HG02884 (cell line): ENCODE data around the gene SLC38A10.

ENCODE experiments used
- ATAC-seq: cut with Tn5 transposase; IDR thresholded peaks from one replicate; pipeline ENCODE4 v1.9.1; 2021; ENCODE audit warnings: mild to moderate bottlenecking, moderate library complexity; ENCODE audit not compliant: unreplicated experiment

SLC38A10 gene

DNA sequence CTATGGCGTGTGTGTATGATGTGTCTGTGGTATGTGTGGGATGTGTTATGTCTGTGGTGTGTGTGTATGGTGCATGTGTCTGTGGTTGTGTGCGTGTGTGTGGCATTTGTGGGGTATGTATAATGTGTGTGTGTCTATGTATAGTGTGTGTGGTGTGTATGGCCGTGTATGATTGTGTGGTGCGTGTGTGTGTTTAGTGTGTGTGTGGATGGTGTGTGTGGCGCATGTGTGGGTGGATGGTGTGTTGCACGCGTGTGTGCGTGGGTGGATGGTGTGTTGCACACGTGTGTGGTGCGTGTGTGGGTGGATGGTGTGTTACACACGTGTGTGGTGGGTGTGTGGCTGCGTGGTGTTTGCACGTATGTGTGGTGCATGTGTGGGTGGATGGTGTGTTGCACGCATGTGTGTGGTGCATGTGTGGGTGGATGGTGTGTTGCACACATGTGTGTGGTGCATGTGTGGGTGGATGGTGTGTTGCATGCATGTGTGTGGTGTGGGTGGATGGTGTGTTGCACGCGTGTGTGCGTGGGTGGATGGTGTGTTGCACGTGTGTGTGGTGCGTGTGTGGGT, 5.6 kb upstream of the SLC38A10 start:
- no peak for ATAC-seq

DNA sequence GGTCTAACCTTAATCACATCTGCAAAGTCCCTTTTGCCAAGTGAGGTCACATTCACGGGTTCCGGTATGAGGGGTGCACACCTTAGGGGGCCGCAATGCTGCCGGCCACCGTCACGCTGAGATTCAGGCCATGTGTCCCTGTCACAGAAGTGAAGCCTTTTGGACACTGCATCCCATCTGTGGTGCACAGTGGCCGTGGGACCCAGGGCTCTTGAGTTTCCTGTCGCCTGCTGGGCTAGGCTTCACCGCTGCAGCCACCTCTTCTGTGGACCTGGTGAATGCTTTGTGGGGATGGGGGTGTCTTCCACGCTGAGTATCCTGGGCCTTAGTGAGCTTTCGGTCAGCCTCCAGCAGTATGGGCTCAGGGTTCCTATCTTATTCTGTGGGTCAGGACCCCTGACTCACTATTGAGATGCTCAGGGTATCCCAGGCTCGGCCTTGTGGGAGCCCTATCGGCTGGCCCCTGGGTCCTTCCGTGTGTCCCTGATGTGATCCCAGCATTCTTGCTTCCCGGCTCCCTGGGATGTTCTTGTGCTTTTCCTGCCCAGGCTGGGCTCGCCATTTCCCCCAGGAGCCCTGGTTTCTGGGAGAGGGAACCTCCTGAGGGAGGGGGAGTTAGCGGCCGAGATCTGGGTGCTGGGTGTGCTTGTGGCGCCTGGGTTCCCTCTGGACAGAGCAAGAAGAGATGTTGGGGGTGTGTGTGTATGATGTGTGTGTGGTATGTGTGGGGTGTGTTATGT, 4.9 kb upstream of the SLC38A10 start:
- ATAC-seq = no peak

DNA sequence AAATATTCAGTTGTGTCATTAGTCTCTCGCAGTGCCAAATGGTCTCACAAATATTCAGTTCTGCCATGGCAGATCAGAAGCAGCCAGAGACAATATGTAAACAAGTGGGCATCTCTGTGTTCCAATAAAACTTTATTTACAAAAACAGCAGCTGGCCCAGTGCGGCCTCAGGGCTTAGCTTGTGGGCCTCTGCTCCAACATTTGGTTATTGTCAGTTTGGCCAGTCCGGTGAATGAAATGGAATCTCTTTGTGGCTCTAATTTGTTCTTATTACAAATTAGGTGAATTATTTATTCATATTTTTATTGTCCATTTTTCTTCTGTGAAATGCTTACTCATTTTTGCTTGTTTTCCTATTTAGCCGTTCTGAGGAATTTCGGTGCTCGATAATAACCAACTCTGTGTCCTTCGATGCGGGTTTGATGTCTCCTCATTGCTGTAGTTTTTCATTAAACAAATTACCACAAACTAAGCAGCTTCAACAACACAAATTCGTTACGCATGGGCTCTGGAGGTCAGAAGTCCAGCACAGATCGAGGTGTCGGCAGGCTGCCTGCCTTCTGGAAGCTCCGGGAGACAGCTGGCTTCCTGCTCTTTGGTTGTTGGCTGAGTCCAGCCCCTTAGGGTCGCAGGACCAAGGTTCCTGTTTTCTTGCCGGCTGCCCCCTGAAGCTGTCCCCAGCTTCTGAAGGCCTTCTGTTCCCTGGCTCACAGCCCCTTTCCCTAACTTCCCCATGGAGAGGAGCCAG, 4.1 kb upstream of the SLC38A10 start:
- no peak for ATAC-seq

DNA sequence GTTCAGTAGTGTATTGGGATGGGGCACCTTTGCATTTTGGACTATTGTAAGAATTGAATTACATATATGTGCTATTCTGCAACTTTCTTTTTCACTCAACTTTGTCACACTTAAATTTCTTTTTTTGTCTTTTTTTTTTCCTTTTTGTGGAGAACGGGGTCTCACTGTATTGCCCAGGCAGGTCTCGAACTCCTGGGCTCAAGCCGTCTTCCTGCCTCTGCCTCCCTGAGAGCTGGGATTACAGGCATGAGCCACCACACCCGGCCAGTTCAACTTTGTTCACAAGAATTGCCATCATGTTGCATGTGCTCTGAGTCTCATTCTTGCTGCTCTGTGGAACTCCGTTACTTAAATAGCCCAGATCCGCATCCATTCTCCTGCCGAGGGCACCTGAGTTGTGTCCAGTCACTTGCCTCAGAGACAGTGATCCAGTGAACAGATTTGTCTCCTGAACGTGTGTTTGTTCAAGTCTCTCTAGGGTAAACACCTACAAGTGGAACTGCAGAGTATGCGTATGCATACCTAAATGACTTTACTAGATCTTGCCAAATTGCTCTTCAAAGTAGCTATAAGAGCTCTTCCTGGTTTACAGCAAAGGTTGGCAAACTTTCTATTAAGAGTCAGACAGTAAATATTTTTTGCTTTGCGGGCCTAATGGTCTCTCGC, 3.4 kb upstream of the SLC38A10 start:
- ATAC-seq = no peak

DNA sequence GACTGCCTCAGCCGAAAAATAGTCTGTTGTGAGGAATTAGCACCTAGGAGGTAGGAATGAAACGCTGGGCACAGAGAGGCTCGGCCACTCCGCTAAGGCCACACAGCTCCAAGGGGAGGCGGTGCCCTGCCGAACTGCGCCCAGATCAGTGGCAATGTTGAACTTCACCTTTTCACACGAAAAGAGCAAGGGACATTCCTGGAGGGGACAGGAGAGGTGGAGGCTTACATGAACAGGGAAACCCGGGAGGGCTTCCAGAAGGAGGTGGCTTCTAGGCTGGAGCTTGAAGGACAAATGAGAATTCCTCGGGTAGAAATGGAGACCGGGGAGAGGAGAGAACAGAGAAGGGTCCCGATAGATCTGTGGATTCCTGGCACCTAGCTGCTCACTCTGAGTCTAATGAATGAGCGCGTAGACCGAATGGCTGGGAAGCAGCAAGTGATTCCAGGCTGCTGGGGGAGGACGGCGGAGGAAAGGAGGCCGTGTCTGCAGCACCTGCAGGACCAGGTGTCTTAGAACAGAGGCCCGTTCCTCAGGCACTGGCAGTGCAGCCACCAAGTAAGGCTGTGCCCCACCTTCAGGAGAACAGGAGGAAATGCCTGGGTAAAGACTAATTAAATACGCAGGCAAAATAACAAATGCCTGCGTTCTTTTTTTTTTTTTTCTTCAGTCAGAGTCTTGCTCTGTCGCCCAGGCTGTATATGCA, 722 bp upstream of the SLC38A10 start:
- no peak for ATAC-seq

DNA sequence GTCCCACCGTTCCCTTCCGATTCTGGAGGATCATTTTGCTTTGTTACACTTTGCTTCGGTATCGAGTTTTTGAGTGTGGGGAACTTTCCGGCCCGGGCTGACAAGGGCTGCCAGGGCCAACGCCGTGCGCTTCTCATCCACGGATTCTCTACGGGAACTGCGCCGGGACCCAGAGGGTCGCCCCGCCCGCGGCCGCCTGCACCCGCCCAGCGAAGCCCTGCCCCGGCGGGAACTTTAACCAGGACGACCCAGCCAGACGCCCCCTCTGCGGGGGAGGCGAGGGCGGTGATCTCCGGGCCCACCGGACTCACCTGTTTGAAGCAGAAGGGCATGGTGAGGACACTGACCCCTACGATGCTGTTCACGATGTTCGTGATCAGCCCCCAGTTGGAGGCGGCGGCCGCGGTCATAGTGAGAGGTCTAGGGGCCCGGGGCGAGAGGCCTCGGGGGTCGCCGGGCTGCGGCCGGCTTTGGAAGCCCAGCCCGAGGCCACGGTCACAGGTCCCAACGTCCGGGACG, 536 bp downstream of the SLC38A10 start:
- ATAC-seq = peak; percentile 10

DNA sequence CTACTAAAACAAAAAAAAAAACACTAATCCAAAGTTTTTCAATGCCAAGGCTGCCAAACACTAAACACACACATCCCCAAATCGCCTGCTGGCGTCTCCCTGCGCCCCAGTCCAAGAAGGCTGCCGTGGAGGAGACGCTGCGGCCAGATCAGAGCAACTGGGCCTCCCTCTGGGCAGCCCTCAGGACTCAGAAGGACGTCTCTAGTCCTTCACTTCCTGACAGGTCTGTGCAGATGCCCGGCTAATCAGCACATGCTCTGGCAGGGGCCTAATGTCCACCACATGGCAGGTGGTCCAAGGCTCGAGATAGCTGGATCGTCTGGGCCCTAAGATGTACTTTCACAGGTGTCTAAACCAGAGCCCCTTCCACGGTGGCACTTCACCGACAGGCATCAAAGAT, 2.7 kb downstream of the SLC38A10 start:
- no peak for ATAC-seq

DNA sequence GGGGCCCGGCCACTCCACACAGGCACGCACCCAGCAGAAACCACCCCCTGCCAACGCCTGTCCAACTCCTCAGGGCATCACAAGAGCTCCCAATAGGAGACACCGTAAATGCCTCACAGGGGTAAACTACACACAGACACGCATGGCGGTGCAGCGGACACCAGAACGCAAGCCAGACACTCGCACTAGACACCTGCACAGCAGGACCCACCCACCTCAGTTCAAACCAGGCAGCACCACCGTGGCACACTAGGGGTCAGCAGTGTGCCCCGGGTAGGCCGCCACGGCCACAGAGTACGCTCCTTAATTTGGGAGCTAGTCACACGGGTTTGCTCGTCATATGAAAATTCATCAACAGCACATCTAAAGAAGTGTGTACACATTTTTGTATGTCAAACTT, 3.4 kb downstream of the SLC38A10 start:
- ATAC-seq = no peak

DNA sequence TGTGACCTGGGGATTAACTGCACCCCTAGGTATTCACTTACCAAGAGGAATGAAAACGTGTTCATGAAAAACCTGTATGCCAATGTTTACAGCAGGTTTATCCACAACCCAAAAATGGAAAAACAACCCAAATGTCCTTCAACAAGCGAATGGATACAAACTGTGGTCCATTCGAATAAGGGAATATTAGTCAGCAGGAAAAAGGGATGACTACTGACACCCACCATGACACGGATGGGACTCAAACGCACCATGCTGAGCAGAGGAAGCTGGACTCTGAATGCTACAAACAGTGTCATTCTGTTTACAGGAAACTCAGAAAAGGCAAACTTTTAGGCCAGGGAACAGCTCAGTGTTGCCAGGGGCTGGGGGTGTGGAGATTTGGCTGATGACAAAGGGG, 4.9 kb downstream of the SLC38A10 start:
- ATAC-seq = no peak

DNA sequence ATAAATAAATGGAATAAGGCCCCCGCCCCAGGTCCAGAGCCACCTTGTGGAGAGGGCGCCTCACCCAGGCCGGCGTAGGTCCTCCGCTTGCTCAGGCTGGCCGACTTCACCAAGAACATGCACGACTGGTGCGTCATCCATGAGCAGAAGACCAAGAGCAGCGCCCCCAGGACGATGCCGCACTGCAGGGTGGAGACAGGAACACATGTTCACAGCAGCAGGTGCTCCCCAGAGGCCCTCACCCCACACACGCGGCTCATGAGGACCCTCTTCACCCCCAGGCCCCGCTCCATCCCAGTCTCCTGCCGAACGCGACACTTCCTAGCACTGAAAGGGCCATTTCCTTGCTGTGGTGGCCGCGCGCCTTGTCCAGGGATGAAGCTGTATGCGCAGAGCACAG, 5.5 kb downstream of the SLC38A10 start:
- no peak for ATAC-seq

DNA sequence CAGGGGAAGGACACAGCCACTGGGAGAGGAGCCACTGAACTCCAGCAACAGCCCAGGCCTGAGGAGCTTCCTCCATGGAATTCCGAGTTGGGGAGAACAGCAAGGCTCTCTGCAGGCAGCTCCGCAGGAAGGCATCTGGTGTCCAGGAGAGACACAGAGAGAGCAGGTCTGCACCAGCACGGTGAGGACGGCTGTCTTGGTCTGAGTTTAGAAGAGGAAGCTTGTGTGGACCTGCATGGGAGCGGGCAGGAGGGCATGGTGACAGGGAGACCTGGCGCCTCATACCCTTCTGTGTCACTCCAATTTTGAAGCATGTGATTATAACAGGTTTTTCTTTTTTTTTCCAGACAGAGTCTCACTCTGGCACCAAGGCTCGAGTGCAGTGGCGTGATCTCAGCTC, 6.4 kb downstream of the SLC38A10 start:
- ATAC-seq = no peak

DNA sequence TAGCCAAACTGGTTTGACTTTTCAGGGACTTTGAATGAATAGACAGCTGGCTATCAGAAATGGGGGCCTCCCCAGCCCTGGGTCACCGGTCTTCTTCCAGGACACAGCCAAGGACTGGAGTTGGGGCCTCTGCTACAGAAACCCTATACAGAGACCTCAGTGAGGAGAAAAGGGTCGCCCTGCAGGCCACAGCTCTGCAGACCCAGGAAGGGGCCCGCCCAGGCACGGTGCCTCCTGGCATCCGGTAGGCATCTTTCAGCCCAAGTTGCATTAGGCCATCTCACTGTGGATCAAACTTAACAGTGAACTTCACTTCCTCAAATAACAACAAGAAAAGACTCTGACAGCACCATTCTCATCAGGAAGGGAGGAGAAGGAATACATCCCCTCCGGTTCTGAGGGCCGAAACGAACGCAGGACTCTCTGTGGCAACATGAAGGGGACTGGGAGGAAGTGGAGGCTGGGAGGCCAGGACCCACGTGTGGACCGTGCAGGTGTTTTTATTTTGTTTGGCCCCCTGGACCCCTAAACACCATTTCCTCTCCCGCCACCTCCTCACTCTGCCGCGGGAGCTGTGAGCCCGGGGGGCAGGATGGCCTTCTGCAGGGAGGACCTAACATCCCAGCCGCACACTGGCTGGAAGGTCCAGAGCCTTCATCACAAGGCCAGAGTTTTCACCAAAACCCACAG, 7.2 kb downstream of the SLC38A10 start:
- ATAC-seq = no peak

DNA sequence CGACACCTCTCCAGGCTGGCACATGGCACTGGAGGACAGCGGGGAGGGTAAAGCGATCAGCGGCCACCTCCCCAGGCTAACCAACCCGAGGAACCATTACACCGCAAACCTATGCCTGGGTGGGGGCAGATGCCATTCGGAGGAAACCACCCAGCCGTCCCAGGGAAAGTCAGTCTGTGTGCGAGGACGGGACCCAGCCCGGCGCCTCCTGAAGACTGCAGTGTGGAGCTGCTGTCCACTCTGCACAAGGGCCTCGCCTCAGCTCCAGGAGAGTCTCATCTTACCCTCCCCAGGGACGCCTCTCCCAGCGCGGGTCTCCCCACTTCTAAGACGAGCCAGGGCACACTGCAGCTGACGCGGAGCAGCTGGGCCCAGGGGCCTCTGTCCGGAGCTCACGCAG, 8.0 kb downstream of the SLC38A10 start:
- no peak for ATAC-seq

DNA sequence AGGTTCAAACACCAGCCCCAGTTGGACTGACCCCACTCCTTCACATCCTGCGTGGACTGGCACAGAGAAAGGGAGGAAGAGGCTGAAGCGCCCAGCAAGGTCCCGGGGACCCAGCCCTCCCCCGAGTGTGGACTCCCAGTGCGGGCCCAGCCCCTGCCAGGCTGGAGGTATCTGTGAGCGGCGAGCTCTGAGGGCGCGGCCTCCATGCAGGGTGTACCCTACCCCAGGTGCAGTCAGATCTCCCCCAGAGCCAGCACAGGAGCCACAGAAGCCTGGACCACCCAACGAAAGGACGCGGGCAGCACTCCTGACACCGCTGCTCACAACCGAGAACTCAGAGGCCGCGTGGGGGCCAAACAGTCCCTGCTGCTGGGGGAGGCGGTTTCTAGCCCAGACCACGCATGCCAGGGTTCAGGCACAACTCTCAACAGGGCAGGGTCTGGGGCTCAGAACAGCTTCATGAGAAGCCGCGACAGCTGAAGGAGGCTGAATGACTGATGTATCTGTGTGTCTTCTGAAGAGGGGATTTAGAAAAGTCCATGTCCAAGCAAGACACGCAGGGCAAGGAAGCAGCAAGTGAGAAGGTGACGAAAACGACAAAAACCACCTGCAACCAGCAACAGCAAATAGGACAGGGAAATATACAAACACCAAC, 8.5 kb downstream of the SLC38A10 start:
- no peak for ATAC-seq

DNA sequence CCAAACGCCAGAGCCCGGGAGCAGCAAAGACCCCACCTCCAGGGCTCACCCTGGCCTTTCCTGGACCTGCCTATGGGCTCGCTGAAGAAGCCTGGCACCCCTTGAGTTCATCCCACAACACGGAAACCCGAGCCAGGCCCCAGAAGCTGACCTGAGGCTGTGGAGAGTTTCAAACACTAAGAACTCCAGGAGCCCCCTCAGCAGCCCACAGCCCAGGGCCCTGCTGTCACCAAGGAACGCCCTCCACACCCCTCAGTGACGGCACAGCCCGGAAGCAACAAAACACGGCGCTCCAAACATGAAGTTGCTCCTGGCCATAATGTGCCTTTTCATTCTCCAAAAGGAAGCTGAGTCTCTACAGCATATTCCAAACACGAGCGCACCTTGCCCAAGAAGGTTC, 9.2 kb downstream of the SLC38A10 start:
- ATAC-seq = no peak

DNA sequence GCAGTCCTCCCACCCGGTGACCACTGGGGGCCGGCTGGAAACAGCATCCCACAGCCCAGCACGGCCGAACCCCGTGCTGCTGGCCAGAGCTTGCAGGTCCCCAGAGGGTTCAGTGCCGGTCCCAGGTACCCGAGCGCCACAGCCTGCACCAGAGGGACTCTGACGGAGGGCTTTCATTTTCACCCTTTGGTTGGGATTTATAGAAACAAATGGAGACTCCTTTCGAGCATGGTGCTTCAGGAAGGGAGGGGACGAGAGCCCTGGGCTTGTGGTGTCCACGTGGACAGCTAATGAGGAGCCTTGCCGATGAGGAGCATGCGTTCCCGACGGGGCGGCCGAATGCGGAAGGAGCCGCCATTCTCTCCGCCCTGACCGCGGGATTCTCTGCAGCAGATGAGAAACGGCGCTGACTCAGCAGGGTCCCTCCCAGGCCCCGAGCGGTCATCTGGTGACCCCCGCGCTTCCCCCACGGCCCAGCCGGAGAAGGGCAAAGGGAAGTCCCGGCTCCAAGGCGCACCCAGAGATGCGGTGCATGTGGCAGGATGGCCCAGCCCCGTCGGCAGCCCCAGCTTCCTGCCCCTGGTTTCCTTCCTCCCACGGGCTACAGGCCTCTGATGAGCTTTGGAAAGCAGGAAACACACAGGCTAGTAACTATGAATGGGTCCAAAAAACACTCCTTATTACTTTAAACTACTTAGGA, 9.8 kb downstream of the SLC38A10 start:
- ATAC-seq = no peak

DNA sequence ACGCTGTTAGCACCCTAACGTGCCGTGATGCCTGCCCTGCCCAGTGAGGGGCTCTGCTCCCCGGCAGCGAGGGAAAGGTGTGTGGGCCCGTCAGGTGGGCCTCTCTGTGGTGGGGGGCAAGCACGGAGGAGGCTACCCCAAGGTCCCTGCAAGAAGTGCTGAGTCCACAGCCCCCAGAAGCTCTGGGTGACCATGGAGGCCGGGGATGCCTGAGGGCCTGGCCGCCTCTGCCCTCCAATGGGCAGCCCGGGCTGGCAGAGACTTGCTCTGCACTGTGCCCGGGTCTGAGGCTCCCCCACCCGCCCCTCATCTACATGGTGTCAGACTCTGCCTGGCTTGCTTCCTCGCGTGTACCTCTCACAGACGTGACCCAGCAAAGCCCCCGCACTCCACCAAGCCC, 12.2 kb downstream of the SLC38A10 start:
- ATAC-seq = no peak

DNA sequence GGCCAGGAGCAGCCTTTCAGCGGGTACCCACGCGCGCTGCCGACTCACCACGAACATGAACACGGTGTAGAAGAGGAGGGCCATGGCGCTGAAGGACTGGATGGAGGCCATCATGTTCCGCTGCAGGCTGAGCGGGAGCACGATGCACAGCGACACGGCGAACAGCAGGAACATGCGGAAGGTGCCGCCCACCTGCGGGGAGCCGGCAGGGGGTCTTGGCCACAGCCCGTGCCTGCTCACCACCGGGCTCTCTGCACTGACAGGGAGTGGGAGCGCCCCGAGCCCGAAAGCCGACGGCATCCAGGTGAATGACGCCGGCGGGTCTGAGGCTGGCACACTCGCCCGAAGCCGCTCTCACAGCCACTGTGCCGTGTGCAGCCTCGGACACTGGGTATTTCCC, 13.0 kb downstream of the SLC38A10 start:
- no peak for ATAC-seq

DNA sequence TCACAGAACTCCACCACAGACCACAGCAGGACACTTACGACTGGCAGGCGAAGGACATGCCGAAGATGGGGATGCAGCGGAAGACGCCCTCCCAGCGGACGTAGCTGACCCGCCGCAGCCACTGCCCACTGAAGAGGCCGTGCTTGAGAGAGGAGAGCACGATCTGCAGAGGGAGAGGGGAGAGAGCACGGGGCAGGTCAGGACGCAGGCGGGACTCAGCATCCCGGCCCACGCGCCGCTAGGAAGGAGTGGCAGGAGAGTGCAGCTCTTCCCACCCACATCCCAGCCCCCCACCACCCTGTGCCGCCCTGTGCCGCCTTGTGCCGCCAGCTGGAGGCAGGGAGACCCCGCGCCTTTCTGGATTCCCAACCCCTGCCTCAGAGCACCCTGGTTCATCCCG, 14.5 kb downstream of the SLC38A10 start:
- no peak for ATAC-seq
